SU-DHL-6 (cell line): ENCODE results near the gene MRPL36.

Experiments used
- EZH2phosphoT487 ChIP-seq: fragments of 200-600 bp; sonication (generic), shearing (Covaris generic); conservative IDR thresholded peaks from 2 replicates; pipeline ENCODE4 v1.6.1; 2018; ENCODE audit warnings: mild to moderate bottlenecking, antibody characterized with exemption, low read length, moderate library complexity, mixed read lengths
- TF ChIP-seq, protein P1 (sequence below): fragments of 200-600 bp; sonication (generic); IDR thresholded peaks from one replicate; pipeline ENCODE4 v1.5.1; 2017; ENCODE audit warnings: antibody characterized with exemption, mild to moderate bottlenecking, low read length, moderate library complexity; ENCODE audit not compliant: insufficient read depth, poor library complexity, severe bottlenecking

DNA sequence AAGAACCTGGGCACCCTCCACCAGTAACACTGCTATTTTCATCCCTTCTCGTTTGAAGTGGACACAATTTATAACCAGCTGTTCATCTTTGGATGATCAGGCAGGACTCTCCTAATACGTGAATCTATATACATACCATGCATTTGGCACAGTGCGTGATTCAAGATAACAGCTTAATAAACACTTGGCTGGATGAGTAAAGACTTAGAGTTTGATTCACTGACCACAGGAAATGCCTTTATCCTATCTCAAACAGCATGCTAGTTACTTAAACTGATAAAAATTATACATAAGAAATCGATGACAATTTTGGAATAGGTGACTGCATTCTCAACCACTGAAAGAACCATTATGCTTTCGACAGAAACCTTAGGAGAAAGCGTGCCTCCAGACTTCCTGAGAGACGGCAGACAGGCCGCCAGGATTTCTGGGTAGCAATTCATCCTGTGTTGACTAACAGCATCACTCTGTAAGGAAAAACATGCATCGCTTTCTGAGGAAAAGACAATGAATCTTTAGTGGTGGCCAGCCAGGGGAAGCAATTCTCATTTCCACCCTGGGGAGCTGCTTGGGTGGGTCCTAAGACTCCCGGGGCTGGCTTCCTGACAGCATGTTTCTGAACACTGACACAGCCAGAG is 9.7 kb downstream of the MRPL36 start:
- TF ChIP-seq, protein P1, sequence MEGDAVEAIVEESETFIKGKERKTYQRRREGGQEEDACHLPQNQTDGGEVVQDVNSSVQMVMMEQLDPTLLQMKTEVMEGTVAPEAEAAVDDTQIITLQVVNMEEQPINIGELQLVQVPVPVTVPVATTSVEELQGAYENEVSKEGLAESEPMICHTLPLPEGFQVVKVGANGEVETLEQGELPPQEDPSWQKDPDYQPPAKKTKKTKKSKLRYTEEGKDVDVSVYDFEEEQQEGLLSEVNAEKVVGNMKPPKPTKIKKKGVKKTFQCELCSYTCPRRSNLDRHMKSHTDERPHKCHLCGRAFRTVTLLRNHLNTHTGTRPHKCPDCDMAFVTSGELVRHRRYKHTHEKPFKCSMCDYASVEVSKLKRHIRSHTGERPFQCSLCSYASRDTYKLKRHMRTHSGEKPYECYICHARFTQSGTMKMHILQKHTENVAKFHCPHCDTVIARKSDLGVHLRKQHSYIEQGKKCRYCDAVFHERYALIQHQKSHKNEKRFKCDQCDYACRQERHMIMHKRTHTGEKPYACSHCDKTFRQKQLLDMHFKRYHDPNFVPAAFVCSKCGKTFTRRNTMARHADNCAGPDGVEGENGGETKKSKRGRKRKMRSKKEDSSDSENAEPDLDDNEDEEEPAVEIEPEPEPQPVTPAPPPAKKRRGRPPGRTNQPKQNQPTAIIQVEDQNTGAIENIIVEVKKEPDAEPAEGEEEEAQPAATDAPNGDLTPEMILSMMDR, result no peak
- TF ChIP-seq EZH2phosphoT487, result no peak
